GM12873 (cell line): ENCODE data around the gene SMURF2.

Experiments used
- TF ChIP-seq, protein P1 (sequence below): IDR thresholded peaks from 2 replicates; pipeline ENCODE4 v1.5.1; 2012; ENCODE audit warnings: low read depth, mild to moderate bottlenecking, moderate library complexity, low read length, control low read depth; ENCODE audit not compliant: insufficient read depth; ENCODE audit errors: missing control alignments

Gene SMURF2

DNA sequence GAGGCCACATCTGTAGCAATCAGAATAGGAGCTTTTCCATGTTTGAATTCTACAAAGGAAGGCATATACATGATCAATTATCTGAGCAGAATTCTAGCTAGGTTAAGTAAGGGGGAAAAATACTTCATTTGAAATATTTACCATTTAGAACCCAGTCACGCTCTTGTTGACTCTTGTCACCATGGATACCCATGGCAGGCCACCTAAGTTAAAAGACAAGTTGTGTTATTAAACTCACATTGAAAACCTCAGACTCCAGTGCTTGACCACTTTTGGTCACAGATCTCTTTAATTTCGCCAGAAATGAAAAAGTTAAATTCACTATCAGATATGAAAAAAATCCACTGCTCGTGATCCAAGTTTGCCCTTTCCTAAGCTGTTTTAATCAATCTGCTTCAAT, 160.1 kb downstream of the SMURF2 start:
- TF ChIP-seq, protein P1, sequence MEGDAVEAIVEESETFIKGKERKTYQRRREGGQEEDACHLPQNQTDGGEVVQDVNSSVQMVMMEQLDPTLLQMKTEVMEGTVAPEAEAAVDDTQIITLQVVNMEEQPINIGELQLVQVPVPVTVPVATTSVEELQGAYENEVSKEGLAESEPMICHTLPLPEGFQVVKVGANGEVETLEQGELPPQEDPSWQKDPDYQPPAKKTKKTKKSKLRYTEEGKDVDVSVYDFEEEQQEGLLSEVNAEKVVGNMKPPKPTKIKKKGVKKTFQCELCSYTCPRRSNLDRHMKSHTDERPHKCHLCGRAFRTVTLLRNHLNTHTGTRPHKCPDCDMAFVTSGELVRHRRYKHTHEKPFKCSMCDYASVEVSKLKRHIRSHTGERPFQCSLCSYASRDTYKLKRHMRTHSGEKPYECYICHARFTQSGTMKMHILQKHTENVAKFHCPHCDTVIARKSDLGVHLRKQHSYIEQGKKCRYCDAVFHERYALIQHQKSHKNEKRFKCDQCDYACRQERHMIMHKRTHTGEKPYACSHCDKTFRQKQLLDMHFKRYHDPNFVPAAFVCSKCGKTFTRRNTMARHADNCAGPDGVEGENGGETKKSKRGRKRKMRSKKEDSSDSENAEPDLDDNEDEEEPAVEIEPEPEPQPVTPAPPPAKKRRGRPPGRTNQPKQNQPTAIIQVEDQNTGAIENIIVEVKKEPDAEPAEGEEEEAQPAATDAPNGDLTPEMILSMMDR, result no peak

DNA sequence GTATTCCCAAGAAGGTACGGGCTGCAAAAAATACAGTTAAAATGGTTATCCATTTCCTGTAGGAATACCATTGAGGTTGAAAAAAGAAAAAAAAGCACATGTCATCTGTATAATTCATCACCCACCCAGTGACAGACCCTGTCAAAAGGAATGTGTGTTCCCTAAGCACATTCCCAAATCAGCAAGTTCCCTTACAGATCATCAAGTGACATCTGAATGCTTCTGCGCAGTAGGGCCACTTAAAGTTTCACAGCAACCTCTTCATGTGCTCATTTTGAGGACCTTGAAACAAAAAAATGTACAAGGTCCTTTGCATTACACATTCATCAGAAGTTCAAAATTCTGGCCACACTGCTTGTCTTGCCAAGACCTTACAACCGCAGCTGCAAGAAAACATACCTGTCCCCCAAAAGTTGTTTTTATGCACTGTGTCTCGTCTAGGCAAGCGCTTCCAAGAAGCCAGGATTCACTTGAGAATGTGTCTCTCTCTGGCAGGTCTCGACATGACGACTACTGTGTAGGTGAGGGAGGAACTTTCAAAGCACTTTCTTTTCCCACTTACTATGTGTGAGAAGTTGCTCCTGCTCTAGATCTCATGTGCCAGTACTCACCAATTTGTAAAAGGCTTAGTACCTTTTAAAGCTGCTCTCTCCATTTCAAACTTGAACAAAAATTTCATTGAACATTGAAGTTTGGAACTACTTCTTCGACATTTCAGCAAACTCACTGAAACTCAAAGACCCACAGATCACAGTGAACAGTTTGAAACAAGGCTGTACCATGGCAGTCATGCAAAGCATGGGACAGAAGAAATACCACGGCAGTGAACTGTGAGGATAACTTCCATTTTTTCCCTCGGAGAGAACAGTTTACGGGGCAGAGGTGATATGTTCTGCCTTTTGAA, 161.0 kb downstream of the SMURF2 start:
- TF ChIP-seq, protein P1, result no peak

DNA sequence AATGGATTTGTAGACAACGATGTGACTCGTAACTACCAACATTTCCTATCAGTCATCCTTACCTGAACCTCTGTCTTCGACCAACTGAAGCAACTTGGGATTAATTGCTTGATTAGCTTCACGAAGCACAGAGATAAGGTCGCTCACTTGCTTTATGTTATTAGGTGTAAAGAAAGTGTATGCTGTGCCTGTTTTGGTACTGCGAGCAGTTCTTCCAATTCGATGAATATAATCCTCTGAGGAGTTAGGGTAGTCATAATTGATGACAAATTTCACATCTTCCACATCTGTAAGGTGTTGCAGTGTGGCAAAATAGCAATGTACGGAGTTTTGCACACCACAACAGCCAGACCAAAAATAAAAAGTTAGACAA, 161.6 kb downstream of the SMURF2 start:
- TF ChIP-seq, protein P1, result no peak

DNA sequence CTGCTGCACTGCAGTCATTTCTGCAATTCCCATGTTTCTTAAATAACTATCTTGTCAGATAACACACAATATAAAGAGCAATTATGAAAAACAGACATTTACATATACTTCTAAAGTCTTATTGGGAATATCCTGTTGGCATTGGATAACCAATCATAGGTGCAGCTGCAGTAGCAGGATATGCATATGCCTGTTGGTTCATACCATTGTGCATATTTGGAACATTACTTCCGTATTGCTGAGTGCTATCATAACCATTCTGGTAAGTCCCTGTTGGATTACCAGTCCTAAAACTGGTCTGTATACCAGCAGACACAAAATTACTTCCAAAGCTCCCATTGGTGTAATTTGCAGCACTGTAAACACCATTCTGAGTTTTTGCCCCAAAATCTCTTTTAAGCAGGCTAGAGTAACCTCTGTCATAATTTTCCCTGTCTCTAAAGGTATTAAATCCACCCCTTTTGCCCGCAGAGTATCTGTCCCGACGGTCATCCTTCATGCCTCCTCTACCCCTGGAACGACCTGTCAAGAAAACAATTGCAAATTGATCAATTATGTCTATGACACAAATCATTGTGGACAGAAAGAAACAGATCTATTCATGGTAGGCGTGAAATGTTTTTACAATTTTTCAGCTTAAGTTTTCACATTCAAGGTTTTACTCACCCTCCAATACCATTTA, 162.2 kb downstream of the SMURF2 start:
- TF ChIP-seq, protein P1, result no peak

DNA sequence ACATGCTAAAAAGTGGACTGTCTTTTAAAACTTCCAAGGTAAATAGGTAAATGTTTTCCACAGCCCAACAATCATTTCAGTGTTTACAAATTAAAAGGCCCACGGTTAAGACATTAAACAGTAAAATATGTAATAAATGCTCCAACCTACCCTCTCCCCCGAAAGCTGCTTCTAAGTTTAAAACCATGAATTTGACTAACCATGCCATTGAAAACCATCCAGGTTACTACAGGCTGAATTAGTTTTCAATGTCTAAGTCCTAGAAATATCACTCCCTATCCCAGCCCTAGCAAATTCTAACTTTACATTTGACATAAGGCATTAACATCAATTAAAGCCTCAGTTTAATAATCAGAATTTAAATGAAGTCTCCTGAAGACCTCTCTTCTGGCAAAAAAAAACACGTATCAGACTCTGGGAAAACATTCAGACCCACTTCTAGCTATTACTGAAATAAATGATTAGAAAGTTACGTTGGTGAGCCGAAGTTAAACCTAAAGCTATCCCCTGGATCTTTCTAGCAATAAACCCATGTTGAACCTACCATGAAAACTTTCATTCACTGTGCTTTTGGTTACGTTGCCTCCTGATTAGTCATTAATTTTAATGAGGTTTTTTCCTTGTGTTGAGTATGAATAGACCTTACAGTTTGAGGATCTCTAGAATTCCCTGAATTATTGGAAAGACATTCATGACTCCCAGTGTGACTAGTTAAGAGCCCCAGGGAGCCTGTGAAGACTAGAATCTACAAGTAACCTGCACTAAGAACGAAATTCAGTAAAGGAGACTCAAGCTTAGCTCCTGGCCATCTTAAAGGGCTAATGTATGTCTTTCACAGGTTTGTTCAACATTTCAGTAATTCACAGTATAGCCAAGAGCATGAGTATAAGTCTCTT, 163.6 kb downstream of the SMURF2 start:
- TF ChIP-seq, protein P1, result no peak

DNA sequence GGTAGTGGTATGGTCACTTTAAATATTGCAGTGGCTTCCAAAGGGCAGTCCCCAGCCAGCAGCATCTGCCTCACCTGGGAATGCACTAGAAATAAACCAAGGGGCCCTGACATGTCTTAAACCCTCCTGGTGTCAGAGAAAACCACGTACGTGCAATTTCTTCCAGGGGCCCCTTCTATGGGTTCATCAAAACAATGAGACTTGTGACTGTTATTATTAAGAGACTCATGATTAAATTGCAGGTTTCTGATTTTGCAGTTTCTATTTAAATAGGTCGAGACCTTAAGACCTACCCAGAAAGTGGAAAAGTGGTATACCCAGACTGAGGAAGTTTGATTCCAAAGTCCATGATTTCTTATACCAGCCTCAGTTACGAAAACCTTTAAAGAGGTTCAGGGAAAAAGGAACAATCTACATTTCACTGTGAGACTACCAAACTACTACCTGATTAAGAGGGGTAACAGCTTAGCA, 164.5 kb downstream of the SMURF2 start:
- TF ChIP-seq, protein P1, result no peak
